NB4 (cell line): ENCODE data around the gene ANKRD13D.

Source experiments
- POLR2A ChIP-seq: IDR thresholded peaks from 2 replicates; pipeline ENCODE4 v1.6.1; 2011; ENCODE audit warnings: mild to moderate bottlenecking; ENCODE audit not compliant: insufficient read length; ENCODE audit errors: extremely low read depth
- TF ChIP-seq, protein P1 (sequence below): IDR thresholded peaks from one replicate; pipeline ENCODE4 v1.5.1; 2012; ENCODE audit warnings: low read depth, low read length

- TF ChIP-seq, protein P1, sequence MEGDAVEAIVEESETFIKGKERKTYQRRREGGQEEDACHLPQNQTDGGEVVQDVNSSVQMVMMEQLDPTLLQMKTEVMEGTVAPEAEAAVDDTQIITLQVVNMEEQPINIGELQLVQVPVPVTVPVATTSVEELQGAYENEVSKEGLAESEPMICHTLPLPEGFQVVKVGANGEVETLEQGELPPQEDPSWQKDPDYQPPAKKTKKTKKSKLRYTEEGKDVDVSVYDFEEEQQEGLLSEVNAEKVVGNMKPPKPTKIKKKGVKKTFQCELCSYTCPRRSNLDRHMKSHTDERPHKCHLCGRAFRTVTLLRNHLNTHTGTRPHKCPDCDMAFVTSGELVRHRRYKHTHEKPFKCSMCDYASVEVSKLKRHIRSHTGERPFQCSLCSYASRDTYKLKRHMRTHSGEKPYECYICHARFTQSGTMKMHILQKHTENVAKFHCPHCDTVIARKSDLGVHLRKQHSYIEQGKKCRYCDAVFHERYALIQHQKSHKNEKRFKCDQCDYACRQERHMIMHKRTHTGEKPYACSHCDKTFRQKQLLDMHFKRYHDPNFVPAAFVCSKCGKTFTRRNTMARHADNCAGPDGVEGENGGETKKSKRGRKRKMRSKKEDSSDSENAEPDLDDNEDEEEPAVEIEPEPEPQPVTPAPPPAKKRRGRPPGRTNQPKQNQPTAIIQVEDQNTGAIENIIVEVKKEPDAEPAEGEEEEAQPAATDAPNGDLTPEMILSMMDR: no peak
- no peak for TF ChIP-seq POLR2A
These were observed 32.9 kb downstream of the ANKRD13D start for GRCh38 chr11:67322049-67322448.
